SU-DHL-6 (cell line): ENCODE measurements around the gene RSPRY1.

Source experiments
- H2AFZ ChIP-seq: fragments of 200-600 bp; sonication (generic); 2 replicates; pipeline ENCODE4 v1.6.1; 2014; ENCODE audit warnings: low read depth, mild to moderate bottlenecking, moderate library complexity, mixed read lengths, antibody characterized with exemption, low read length; ENCODE audit not compliant: severe bottlenecking
- H3F3A ChIP-seq: fragments of 200-600 bp; shearing (Covaris generic); 2 replicates; pipeline ENCODE4 v1.6.0; 2016; ENCODE audit warnings: antibody characterized with exemption, mild to moderate bottlenecking; ENCODE audit not compliant: insufficient read depth
- H3K27ac ChIP-seq: fragments of 200-600 bp; sonication (generic); 2 replicates; pipeline ENCODE4 v1.5.1; 2016; ENCODE audit warnings: low read depth, mild to moderate bottlenecking, low read length, moderate library complexity, mixed read lengths
- H3K27me3 ChIP-seq: fragments of 200-600 bp; sonication (generic), shearing (Covaris generic); 2 replicates; pipeline ENCODE4 v1.6.0; 2014; ENCODE audit warnings: mild to moderate bottlenecking, low read length
- H3K36me3 ChIP-seq: fragments of 200-600 bp; sonication (generic); 2 replicates; pipeline ENCODE4 v1.6.1; 2014; ENCODE audit warnings: mild to moderate bottlenecking, low read length, mixed read lengths
- H3K4me2 ChIP-seq: fragments of 300-600, 200-600 bp; shearing (Covaris generic), sonication (generic); 2 replicates; pipeline ENCODE4 v1.6.0; 2014; ENCODE audit warnings: low read length, low read depth, mild to moderate bottlenecking; ENCODE audit not compliant: poor library complexity, severe bottlenecking
- H3K4me3 ChIP-seq: fragments of 200-600 bp; sonication (generic); 2 replicates; pipeline ENCODE4 v1.5.1; 2014; ENCODE audit warnings: antibody characterized with exemption, low read length, mild to moderate bottlenecking, mixed read lengths; ENCODE audit not compliant: insufficient read depth, poor library complexity, severe bottlenecking
- H3K79me2 ChIP-seq: fragments of 200-600 bp; sonication (generic); 2 replicates; pipeline ENCODE4 v1.6.1; 2014; ENCODE audit warnings: mild to moderate bottlenecking, low read length, moderate library complexity; ENCODE audit not compliant: insufficient read depth
- H3K9ac ChIP-seq: fragments of 200-600 bp; sonication (generic); 2 replicates; pipeline ENCODE4 v1.7.0; 2014; ENCODE audit warnings: mild to moderate bottlenecking, low read length
- H3K9me2 ChIP-seq: fragments of 200-600 bp; sonication (generic); replicated peaks from 2 replicates; pipeline ENCODE4 v1.6.1; 2014; ENCODE audit warnings: low read length; ENCODE audit not compliant: insufficient read depth
- H3K9me3 ChIP-seq: fragments of 200-600 bp; sonication (generic); 2 replicates; pipeline ENCODE4 v1.6.1; 2014; ENCODE audit warnings: low read length, mixed read lengths; ENCODE audit not compliant: insufficient read depth
- H4K20me1 ChIP-seq: fragments of 200-600 bp; sonication (generic); 2 replicates; pipeline ENCODE4 v1.6.1; 2014; ENCODE audit warnings: low read depth, mild to moderate bottlenecking, antibody characterized with exemption, low read length, moderate library complexity, mixed read lengths
- CTCF ChIP-seq: fragments of 200-600 bp; sonication (generic); IDR thresholded peaks from one replicate; pipeline ENCODE4 v1.5.1; 2017; ENCODE audit warnings: antibody characterized with exemption, mild to moderate bottlenecking, low read length, moderate library complexity; ENCODE audit not compliant: insufficient read depth, poor library complexity, severe bottlenecking
- EZH2phosphoT487 ChIP-seq: fragments of 200-600 bp; sonication (generic), shearing (Covaris generic); conservative IDR thresholded peaks from 2 replicates; pipeline ENCODE4 v1.6.1; 2018; ENCODE audit warnings: mild to moderate bottlenecking, antibody characterized with exemption, low read length, moderate library complexity, mixed read lengths

RSPRY1 gene

GRCh38 chr16:57175896-57176295 lies 10.2 kb upstream of the RSPRY1 start:
- H3K9me2 ChIP-seq: no peaks in the 10 kb centered on the region
- TF ChIP-seq EZH2phosphoT487 (no peak), CTCF (no peak)
- no peaks in the 10 kb centered on the region for H3K27me3 ChIP-seq
- no peak overlapping the region for H3K4me3 ChIP-seq
- H3K9me3 ChIP-seq: no peaks in the 10 kb centered on the region
- H4K20me1 ChIP-seq: peaks cover 6% of the 10 kb centered on the region; the same call in 1 of the 2 replicates
- peaks cover 9% of the 10 kb centered on the region; the same call in 1 of the 2 replicates for H3K36me3 ChIP-seq
- no peak overlapping the region for H2AFZ ChIP-seq
- H3K9ac ChIP-seq: no peak overlapping the region
- H3F3A ChIP-seq: 0 out of 2 replicates have a peak, but pooled peaks cover 4% of the 10 kb centered on the region
- H3K4me2 ChIP-seq: no peak overlapping the region
- H3K79me2 ChIP-seq: peaks cover 44% of the 10 kb centered on the region
- no peak overlapping the region for H3K27ac ChIP-seq

GRCh38 chr16:57178196-57178595 lies 7.9 kb upstream of the RSPRY1 start:
- H2AFZ ChIP-seq: no peak overlapping the region
- H3K27ac ChIP-seq: no peak overlapping the region
- H3K9ac ChIP-seq: no peak overlapping the region
- no peaks in the 10 kb centered on the region for H3K9me3 ChIP-seq
- no peak overlapping the region for H3K4me2 ChIP-seq
- H3K79me2 ChIP-seq: peaks cover 67% of the 10 kb centered on the region
- TF ChIP-seq CTCF (no peak), EZH2phosphoT487 (no peak)
- H4K20me1 ChIP-seq: peaks cover 6% of the 10 kb centered on the region; the same call in 1 of the 2 replicates
- 0 out of 2 replicates have a peak, but pooled peaks cover 4% of the 10 kb centered on the region for H3F3A ChIP-seq
- H3K36me3 ChIP-seq: 0 out of 2 replicates have a peak, but pooled peaks cover 3% of the 10 kb centered on the region
- H3K27me3 ChIP-seq: no peaks in the 10 kb centered on the region
- no peaks in the 10 kb centered on the region for H3K9me2 ChIP-seq
- H3K4me3 ChIP-seq: no peak overlapping the region

GRCh38 chr16:57178793-57179212 lies 7.3 kb upstream of the RSPRY1 start:
- Histone ChIP-seq H3F3A (0 out of 2 replicates have a peak, but pooled peaks cover 4% of the 10 kb centered on the region), H4K20me1 (peaks cover 6% of the 10 kb centered on the region; the same call in 1 of the 2 replicates), H3K79me2 (peaks cover 73% of the 10 kb centered on the region), H3K4me2 (no peak overlapping the region), H3K27ac (no peak overlapping the region), H2AFZ (no peak overlapping the region), H3K9me2 (no peaks in the 10 kb centered on the region), H3K9ac (no peak overlapping the region), H3K27me3 (no peaks in the 10 kb centered on the region), H3K36me3 (0 out of 2 replicates have a peak, but pooled peaks cover 3% of the 10 kb centered on the region), H3K9me3 (no peaks in the 10 kb centered on the region), H3K4me3 (no peak overlapping the region)
- TF ChIP-seq EZH2phosphoT487: no peak
- no peak for TF ChIP-seq CTCF
